NCI-H446 treated with DMSO at 0.1 percent for 48 hours (cell line): ENCODE results near the gene SLC29A4.
"Not testable (repeated sequence)": the region's sequence is repeated elsewhere in the genome, so short reads cannot be mapped to it uniquely, and the experiment has no call there.

ENCODE experiments used
- DNase-seq: peaks from one replicate; lab custom pipeline; 2025; lab: John Stamatoyannopoulos, UW

The SLC29A4 gene

DNA sequence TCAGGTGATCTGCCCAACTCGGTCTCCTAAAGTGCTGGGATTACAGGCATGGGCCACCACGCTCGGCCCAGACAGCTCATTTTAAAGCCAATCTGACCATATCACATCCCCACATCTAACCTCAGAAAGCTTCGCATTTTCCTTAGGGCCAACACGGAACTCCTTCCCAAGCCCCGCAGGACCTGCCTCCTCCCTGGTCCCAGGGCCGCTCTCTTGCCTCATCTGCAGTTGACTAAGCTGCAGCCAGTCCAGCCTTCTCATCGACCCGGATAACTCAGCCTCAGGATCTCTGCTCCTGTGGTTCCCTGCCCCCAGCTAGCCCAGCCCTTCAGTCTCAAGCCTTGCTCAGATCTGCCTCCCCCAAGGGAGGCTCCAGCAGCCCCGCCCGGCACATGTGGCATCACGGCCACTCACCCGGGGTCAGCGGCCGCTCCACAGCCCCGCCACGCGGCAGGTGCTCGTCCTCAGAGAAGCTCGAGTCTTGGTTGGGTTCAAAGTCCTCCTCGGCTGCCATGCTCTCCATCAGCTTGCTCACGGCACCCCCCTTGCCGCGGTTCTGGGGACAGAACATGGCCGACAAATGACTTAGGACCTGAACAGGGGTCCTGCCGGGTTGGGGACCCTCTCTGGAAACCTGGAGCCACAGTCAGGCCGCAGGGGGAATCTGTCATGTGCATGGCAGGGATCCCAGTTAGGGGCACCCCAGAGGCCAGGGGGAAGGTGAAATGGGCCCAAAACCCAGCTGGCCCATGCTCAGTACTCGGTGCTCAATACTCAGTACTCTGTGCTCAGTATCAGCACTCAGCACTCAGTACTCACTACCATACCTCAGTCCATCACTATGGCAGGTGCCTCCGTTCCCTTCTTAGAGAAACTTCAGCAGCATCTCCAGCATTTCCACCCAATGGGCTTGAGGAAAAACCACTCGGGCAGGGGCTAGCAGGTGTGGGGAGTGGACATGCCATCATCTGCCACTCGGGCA is 41.3 kb downstream of the SLC29A4 start:
- not testable (repeated sequence) for DNase-seq

DNA sequence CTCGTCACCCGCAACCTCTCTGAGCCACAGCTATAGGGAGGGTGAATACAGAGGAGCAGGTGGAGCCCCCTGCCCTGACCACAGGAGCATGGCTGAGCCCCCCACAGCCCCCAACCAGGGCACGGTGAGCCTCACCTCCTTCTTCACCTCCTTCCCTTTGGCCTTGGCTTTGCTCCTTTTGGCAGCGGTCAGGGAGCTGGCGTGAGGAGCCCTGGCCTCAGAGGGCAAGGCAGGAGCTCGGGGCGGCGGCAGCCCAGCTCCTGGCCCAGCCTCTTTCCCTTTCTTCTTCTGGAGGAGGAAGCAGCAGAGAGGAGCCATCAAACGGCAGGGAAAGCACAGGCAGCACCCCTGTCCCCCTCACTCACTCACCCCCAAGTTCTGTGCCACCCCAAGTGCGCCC is 42.2 kb downstream of the SLC29A4 start:
- no peak for DNase-seq

DNA sequence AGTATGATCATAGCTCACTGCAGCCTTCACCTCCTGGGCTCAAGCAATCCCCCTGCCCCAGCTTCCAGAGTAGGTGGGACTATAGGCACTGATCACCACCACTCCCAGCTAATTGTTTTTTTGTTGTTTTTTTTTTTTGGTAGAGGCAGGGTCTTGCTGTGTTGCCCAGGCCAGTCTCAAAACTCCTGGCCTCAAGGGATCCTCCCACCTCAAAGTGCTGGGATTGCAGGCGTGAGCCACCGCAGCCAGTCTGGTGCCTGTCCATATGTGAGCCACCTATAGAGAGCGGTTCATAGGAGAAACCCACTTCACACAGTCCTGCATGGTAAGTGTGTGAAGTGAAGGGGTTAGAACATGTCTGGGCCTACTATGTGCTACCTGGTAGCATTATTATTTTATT is 47.5 kb downstream of the SLC29A4 start:
- no peak for DNase-seq

DNA sequence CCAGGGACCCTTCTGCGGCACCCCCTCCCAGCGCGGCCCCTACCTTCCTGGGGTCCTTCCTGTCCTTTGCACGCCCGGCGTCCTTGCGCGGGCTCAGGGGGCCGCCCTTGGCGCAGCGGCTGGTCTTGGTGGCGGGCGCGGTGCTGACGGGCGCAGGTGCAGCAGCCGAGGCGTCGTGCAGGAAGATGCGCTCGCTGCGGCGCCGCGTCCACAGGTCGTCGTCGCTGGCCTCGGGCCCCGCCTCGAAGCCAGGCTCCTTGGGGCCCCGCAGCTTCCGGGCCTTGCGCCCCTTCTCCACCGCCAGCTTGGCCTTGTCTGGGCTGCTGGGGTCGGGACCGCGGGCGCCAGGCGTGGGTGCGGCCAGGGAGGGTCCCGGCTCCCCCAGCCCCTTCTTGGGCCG is 49.8 kb downstream of the SLC29A4 start:
- no peak for DNase-seq

DNA sequence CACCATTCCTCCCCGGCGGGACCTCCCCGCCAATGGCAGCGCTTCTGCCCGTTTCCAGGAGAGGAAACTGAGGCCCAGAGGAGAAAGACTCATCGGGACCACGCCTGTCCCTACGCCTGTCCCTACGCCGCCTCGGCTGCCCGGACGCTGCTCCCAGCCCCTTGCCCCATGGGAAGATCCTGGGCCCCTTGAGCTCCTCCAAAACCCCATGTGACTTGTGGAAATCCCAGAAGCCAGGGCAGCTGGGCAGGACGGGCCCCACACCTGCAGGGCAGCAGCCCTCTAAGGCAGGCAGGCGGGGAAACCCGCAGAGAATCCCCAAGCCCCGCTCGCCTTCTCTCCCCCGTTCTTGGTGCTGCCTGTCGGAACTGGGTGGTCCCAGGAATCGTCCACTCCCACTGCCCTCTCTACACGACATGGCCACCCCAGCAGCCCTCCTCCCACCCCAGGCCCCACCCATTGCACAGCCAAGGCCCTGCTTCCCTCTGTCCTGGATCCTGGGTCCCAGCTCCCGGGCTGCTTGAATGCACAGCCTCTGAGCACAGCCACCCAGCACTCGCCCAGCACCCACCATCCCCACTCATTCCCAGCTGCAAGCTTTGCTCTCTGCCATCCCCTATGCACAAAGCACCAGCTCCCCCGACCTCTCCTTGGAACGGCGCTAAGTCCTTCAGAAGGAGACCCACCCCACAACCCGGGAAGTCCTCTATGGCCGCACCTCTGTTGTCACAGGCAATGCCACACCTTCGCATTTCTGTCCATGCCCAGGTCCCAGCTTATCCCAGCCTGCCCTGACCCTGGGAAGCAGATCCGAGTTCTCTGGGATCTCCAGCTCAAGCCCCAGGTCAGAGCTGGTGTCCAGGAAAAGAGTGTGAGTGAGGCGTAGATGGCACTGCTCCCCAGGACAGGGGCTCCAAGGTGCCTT is 50.6 kb downstream of the SLC29A4 start:
- DNase-seq = no peak

DNA sequence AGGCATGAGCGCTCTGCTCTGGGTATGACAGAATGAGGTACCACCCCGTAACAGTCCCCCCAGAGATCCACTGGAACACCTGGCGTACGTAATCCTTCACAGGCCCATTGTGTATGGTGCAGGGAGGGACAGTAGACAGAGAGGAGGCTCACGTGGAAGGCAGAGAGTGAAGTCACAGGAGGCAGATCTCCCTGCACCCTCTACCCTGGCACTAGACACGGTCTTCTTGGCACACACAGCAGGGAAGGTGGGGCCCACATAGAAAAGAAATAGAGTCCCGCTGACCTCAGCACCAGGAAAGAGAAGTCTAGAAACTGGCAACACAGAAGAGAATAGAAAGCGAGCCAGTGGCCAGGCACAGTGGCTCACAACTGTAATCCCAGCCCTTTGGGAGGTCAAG is 51.9 kb downstream of the SLC29A4 start:
- DNase-seq = no peak

DNA sequence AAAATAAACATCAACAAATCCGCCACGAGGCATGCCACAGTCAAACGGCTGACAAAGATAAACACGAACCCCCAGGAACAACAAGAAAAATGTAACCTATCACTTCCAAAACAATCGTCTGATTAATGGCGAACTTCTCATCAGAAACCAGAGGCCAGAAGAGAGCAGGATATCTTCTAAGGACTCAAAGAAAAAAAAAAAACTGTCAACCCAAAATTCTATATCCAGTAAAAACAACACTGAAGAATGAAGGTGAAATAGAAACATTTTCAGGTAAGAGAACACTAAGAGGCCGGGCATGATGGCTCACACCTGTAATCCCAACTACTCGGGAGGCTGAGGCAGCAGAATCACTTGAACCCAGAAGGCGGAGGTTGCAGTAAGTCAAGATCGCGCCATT is 54.3 kb downstream of the SLC29A4 start:
- no peak for DNase-seq

DNA sequence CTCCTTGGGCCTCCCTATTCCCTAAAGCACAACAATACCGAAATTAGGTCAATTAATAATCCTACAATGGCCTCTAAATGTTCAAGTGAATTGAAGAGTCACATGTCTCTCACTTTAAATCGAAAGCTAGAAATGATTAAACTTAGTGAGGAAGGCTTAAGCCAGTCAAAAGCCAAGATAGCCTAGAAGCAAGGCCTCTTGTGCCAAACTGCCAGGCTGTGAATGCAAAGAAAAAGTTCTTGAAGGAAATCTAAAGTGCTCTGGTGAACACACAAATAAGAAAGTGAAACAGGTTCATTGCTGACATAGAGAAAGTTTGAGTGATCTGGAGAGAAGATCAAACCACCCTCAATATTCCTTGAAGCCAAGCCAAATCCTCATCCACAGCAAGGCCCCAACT is 57.2 kb downstream of the SLC29A4 start:
- no peak for DNase-seq

DNA sequence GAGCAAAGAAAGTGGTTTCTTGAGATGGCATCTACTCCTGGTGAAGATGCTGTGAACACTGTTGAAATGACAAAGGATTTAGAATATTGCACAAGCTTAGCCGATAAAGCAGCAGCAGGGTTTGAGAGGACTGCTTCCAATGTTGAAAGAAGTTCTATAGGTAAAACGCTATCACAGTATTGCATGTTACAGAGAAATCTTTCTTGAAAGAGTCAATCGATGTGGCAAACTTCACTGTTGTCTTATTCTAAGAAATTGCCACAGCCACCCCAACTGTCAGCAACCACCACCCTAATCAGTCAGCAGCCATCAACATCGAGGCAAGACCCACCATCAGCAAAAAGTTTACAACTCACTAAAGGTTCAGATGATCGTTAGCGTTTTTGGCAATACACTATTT is 59.9 kb downstream of the SLC29A4 start:
- no peak for DNase-seq

DNA sequence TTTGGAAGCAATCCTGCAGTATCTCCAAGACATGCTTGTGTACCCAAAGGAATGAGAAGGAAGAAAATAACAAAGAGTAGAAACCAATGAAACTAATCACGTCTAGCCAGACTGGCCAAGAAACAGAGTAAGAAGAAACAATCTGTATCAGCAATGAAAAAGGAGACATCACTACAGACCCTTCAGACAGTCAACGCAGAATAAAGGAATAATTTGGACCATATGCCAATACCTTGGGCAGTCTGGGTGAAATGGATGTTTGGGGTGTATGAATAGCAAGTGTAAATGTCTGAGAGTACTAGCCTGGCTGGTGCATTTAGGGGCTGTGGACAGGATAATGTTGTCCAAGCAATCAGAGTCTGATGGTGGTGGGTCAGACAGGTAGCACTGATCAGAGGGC is 61.1 kb downstream of the SLC29A4 start:
- DNase-seq = no peak

DNA sequence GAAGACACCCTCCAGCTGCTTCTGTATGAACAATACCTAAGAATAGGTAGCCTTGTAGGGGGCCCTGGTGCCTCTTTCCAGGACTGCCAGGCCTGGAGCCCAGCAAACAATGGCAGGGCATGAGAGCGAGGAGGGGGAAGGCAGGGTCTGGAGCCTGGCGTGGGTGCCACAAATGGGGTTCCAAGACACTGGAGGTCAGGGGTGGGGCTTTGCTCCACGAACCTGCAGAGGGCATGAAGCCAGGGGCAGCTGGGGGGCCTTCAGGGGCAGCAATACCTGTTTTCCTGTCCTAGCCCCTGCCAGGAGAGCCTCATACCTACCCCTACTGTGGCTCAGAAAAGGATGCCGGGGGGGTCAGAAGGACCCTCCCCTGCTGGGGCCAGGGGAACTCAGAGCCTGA is 61.6 kb downstream of the SLC29A4 start:
- no peak for DNase-seq

DNA sequence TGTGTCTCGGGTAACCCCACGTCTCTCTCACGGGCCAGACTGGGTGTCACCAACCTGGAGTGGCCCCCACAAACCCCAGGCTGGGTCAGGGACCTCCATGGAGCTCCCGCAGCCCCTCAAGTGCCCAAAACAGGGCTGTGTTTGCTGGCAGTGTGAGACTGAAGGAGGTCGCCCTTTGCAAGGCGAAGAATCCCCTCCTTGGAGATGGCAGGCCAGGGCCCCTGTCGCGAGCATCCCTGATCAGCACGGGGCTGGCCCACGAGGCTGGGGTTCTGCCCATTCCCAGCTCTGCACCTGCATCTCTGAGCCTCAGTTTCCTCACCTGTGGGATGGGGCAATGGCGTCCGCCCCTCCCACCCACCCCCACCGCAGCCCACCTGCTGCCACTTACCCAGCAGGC is 62.4 kb downstream of the SLC29A4 start:
- DNase-seq = no peak

DNA sequence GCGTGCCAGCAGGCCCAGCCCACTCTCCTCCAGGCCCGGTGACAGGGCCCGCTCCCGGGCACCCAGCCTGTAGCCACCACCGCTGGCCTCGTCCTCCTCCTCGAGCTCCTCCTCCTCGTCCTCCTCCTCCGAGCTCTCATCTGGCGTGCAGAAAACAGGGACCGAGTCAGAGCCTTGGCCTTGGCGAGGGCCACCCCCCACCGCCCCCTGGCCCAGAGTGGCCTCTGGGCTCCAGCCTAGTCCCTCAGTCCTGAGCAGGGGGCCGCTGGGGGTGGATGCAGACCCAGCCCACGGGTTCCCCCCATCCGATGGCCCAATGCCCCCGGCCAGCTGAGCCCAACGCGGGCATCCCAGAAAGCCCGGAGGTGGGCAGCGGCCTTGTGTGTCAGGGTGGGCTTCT is 62.9 kb downstream of the SLC29A4 start:
- DNase-seq = no peak

DNA sequence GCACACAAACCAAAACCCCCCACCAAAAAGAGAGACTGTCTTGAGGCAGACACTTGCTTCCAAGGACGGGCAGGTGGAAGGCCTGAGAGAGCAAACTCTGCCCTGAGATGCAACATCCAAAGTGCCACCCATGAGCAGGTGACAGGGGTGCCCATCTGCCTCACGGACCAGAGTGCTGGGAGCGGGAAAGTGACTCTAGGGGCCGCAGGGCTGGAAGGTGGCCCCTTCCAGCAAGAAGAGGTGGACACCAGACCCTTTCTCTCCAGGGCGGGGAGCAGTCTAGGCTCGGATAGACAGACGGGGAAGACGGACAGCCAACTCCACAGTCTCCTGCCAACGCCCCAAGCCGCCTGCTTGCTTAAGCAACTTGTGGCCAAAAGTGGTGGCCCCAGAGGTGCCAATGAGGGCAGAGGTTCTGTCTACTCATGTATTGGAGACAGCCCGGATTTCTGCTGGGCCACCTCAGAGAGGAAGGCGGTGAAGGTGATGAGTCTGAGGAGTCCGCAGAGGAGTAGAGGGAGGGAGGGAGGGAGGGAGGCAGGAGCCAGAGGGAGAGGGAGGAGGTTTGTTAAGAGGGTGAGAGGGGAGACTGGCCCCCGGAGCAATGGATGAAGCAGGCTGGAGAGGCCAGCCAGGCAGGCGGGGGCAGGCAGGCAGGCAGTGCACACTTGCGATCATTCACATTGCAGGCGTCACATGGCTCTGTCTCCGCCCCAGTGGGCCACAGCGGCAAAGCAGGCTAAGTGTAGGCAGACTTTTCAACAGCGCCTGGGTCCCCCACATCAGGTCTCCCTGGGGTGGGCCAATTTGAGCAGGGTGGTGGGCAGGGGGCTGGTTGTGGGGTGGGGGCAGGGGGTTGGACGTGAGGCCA is 65.6 kb downstream of the SLC29A4 start:
- DNase-seq = no peak

DNA sequence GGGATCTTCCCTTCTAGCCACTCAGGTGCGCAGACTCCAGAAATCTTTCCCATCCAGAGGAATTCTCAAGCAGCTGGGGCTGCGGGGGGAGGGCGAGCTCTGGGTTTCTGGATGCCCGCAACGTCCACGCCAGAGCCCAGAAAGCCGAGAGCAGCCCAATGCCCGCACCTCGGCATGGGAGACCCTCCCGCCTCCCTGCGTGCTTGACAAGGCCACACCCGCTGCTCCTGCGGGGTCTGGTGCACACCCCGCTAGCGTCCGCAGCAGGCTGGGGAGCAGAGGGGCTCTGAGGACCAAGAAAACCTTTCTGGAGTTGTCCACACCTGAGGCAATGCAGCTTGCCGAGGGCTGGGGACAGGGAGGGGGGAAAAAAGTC is 66.2 kb downstream of the SLC29A4 start:
- no peak for DNase-seq

DNA sequence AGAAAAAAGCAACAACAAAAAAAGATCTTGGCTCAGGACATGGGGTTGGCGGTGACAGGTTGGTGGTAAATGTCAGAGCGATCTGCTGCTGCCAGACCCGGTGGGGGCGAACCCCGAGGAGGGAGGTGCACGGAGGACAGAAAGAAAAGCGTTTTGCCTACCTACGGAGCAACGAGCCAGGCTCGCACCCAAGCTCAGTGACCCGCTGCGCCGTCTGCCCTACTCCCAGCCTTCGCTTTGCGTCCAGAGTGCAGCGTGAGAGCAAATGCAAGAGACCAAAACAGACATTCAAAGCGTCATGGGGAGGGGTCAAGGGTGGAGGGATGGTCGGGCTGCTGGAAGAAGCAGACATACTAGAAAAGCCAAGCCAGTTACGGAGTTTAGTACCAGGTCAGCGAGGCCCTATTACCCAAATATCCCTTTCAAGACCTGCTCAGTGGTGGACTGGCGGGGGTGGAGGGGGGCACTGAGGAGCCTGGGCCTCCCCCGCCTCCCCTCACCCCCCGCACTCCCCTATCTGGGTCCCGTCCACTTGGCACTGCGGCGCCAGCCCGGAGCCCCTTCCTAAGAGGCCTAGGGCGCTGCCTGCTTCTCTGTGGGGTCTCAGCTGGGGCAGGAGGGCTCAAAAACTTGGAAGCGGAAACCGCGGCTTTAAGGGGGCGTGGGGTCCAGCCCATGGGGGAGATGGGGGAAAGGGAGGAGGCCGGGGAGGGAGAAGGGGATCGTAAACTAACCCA is 66.9 kb downstream of the SLC29A4 start:
- no peak for DNase-seq

DNA sequence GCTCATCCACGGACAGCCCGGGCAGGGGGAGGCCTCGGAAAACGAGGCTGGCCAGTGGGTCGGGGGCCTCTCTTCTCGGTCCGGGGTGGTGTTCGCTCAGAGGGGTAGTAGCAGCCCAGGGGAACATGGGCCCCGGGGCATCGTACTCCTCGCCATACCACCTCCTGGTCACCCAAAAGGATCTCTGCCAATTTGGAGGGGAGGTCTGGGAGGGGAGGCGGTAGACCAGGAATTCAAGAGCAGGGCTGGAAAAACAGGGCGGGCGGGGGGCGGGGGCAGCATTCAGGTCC is 67.4 kb downstream of the SLC29A4 start:
- no peak for DNase-seq

DNA sequence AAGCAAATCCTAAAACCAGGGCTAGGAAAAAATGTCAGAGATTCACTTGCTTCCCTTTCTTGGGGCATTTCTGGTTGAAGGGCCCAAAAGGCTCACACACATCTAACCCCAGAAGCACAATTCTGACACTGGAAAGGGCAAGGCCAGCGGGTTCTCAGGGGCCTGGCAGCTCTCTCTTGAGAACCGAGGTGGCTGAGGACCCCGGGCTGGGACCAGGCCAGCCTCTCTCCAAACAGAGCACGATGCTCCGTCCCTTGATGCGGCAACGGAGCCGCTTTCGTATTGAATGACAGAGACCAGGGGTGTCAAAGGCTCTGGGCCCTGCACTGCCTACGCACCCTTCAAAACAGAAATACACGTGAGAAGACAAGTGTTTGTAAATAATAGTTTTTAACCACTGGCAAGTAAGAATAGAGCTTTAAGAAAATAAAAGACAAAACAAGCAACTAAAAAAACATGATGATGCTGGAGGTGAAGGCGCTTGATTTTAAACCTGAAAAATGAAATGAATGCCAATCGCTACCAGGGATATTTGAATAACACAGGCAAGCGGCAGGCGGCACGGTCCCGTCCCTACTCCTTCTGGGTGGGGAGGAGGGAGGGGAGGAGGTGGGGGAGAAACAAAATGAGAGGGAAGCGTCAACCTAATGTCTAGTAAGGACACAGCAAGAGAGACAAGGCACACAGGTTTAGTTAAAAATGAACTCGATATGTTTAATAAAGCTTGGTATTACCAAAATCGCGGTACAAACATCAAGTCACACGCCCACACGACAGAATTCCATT is 68.0 kb downstream of the SLC29A4 start:
- no peak for DNase-seq

DNA sequence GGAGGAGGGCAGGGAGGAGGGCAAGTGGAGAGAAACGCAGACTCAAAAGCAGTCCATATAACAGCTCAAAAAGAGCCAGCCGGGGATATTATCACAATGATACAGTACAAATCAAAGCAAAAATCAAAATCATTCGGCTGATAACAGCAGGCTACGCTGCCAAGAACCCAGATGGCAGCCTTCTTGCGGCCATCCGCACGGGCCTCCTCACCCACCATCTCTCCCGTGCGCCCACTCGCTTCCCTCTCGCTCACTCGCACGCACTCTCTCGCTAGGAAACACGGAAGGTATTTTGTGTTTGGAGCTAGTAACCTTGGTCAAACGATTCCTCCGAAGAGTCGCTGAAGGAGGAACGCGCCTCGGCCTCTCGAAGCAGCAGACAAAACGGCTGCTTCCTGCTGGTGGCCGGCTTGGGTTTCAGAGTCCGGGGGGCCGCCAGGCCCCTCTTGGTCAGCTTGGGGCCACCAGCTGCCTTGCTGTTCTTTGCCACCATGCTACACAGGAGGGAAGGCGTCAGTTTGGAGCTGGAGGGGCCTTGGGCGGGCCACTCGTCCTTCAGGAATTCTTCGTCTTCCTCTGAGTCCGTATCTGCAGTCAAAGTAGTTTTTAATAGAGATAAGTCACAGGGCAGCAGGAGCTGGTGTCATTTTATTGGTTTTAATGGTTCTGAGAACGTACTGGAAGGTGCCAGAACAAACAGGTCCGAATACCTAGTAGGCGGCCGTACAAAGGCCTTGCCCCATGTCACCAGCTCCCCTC is 68.9 kb downstream of the SLC29A4 start:
- no peak for DNase-seq

DNA sequence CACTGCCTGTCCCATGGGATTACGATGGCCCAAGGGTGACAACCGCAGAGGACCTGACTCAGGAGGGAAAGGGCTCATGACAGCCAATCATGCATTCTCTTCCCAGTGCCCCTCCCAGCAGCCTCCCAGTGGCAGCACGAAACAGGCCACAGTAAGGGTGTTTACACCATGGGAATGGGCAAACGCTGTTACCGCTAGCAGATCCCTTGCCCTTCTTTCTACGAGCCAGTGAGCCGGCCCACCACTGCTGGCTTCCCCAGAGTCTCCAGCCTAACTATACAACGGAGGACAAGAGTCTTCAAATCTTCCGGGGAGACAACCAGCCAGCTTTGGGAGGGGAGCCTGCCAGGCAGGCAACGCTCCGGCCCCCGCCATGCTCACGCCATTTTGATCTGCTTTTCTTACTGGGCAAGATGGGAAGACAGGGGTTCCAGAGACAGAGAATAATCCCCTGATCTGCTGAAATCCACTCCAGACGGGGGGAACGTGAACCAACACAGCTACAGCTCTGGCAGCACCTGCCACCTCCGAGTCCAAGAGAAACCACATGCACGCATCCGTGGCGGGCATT is 69.8 kb downstream of the SLC29A4 start:
- DNase-seq = no peak
